Neuronal stem cell (in vitro differentiated cells): Measurements from ENCODE around the gene GPR139. TPM values are rescaled to one million over a fixed set of nuclear protein-coding genes. Genes with fewer than 3 reads are reported as not detected.

Experiments used
- DNase-seq: peaks from one replicate; pipeline ENCODE4 v3.0.0-alpha.2; 2013; ENCODE audit warnings: low spot score
- H2AFZ ChIP-seq: one replicate; pipeline ENCODE4 v1.6.1; 2013; ENCODE audit warnings: mild to moderate bottlenecking, low read length, inconsistent platforms
- H2AK5ac ChIP-seq: 2 replicates; pipeline ENCODE4 v1.6.1; 2013; ENCODE audit warnings: low read depth, mild to moderate bottlenecking, inconsistent platforms, low read length, moderate library complexity, mixed read lengths
- H2BK120ac ChIP-seq: 2 replicates; pipeline ENCODE4 v1.6.1; 2013; ENCODE audit warnings: low read depth, mild to moderate bottlenecking, inconsistent platforms, low read length, moderate library complexity, mixed read lengths
- H2BK12ac ChIP-seq: one replicate; pipeline ENCODE4 v1.6.1; 2013; ENCODE audit warnings: low read length, inconsistent platforms
- H2BK15ac ChIP-seq: 2 replicates; pipeline ENCODE4 v1.6.1; 2013; ENCODE audit warnings: mild to moderate bottlenecking, low read length, inconsistent platforms, mixed read lengths
- H2BK5ac ChIP-seq: one replicate; pipeline ENCODE4 v1.6.1; 2013; ENCODE audit warnings: inconsistent platforms, mild to moderate bottlenecking, low read length, moderate library complexity
- H3K14ac ChIP-seq: one replicate; pipeline ENCODE4 v1.6.1; 2013; ENCODE audit warnings: low read length, inconsistent platforms
- H3K18ac ChIP-seq: 2 replicates; pipeline ENCODE4 v1.6.1; 2013; ENCODE audit warnings: low read length, inconsistent platforms
- H3K23ac ChIP-seq: 2 replicates; pipeline ENCODE4 v1.6.1; 2013; ENCODE audit warnings: low read depth, mild to moderate bottlenecking, mixed read lengths, low read length, inconsistent platforms; ENCODE audit not compliant: poor library complexity
- H3K27ac ChIP-seq: replicated peaks from 3 replicates; pipeline ENCODE4 v1.5.1; 2013; ENCODE audit warnings: low read length, inconsistent platforms
- H3K27me3 ChIP-seq, 3 experiments: 2 replicates each; pipeline ENCODE4 v1.6.1; 2013; ENCODE audit warnings: low read length in 3 of 3, mild to moderate bottlenecking in 2 of 3, inconsistent platforms in 1 of 3, low read depth in 1 of 3, mixed read lengths in 1 of 3, moderate library complexity in 1 of 3; ENCODE audit not compliant: control insufficient read depth in 3 of 3, insufficient read depth in 3 of 3
- H3K36me3 ChIP-seq, 2 donors: replicated peaks in 1 of 2; 2 replicates each; pipeline ENCODE4 v1.6.1; 2013; ENCODE audit warnings: low read length in 2 of 2; ENCODE audit not compliant: control insufficient read depth in 2 of 2, insufficient read depth in 2 of 2
- H3K4ac ChIP-seq: 2 replicates; pipeline ENCODE4 v1.6.1; 2013; ENCODE audit warnings: inconsistent platforms, mild to moderate bottlenecking, low read length, moderate library complexity
- H3K4me1 ChIP-seq, 2 donors: 1 replicate in 1 of 2; 2 replicates in 1 of 2; pipeline ENCODE4 v1.6.1; 2013; ENCODE audit warnings: low read length in 2 of 2, low read depth in 1 of 2; ENCODE audit not compliant: control insufficient read depth in 2 of 2, insufficient read depth in 1 of 2
- H3K4me2 ChIP-seq: one replicate; pipeline ENCODE4 v1.6.1; 2013; ENCODE audit warnings: mild to moderate bottlenecking, low read length, inconsistent platforms; ENCODE audit not compliant: insufficient read depth, poor library complexity, severe bottlenecking
- H3K4me3 ChIP-seq, 2 donors: 2 replicates each; pipeline ENCODE4 v1.5.1; 2013; ENCODE audit warnings: low read length in 2 of 2, mild to moderate bottlenecking in 2 of 2, inconsistent platforms in 1 of 2, moderate library complexity in 1 of 2
- H3K79me1 ChIP-seq: one replicate; pipeline ENCODE4 v1.6.1; 2013; ENCODE audit warnings: low read depth, mild to moderate bottlenecking, inconsistent platforms, low read length, moderate library complexity
- H3K9ac ChIP-seq: one replicate; pipeline ENCODE4 v1.6.1; 2013; ENCODE audit warnings: mild to moderate bottlenecking, low read depth, low read length, inconsistent platforms; ENCODE audit not compliant: poor library complexity
- H3K9me3 ChIP-seq, 2 donors: replicated peaks in 1 of 2; 2 replicates each; pipeline versions ENCODE3 to v1.6.1; 2013; ENCODE audit warnings: low read length in 2 of 2, mild to moderate bottlenecking in 2 of 2, inconsistent platforms in 1 of 2, low read depth in 1 of 2, mixed read lengths in 1 of 2, moderate library complexity in 1 of 2; ENCODE audit not compliant: control insufficient read depth in 2 of 2, insufficient read depth in 1 of 2
- H4K8ac ChIP-seq: one replicate; pipeline ENCODE4 v1.6.1; 2013; ENCODE audit warnings: low read depth, mild to moderate bottlenecking, inconsistent platforms, low read length, moderate library complexity
- H4K91ac ChIP-seq: one replicate; pipeline ENCODE4 v1.6.1; 2013; ENCODE audit warnings: low read length, low read depth, mild to moderate bottlenecking, inconsistent platforms; ENCODE audit not compliant: poor library complexity
- WGBS, 2 donors: extraction: QIAGEN DNeasy Blood & Tissue Kit; methylation state at CpG; one replicate each; pipeline ENCODE4 v1.1.7; 2013; ENCODE audit warnings: missing lambda C conversion rate in 2 of 2, mixed read lengths in 1 of 2; ENCODE audit not compliant: insufficient read length in 2 of 2, insufficient replicate concordance in 1 of 2; ENCODE audit errors: extremely low coverage in 2 of 2; 5-methylcytosine and 5-hydroxymethylcytosine counted together
- polyA plus RNA-seq, 2 experiments: library from polyadenylated mRNA; stranded (reverse); fragments of 200-250 nt; gene quantifications; one replicate each; pipeline ENCODE4 v1.2.3, GENCODE V29; 2013

Gene GPR139
- 0.20 TPM for polyA plus RNA-seq (2013, experiment 1 of 2)
- polyA plus RNA-seq (2013, experiment 2 of 2): 0.28 TPM

- H3K4ac ChIP-seq: no peak within 1 kb of the TSS
- peak within 1 kb of the TSS; percentile 16 for H2BK120ac ChIP-seq
- no peaks in the 10 kb centered on the region for H3K79me1 ChIP-seq
- H2AFZ ChIP-seq: peak within 1 kb of the TSS; percentile 57
- no peak within 1 kb of the TSS for H2BK5ac ChIP-seq
- peaks cover 5 to 61% (median 38%) of the 10 kb centered on the region in 3 experiments for H3K27me3 ChIP-seq
- peak within 1 kb of the TSS; percentile 78 for H3K9ac ChIP-seq
- no peak within 1 kb of the TSS for H2BK15ac ChIP-seq
- no peak within 1 kb of the TSS for H3K27ac ChIP-seq
- no peak within 1 kb of the TSS for H4K8ac ChIP-seq
- DNase-seq: peak; percentile 49
- H3K4me3 ChIP-seq: peak within 1 kb of the TSS in 1 of 2 donors; percentile 82
- H3K18ac ChIP-seq: peak within 1 kb of the TSS; percentile 90
- peak within 1 kb of the TSS; percentile 38 for H3K23ac ChIP-seq
- peak within 1 kb of the TSS; percentile 64 for H3K14ac ChIP-seq
- no peak within 1 kb of the TSS for H2BK12ac ChIP-seq
- peak within 1 kb of the TSS; percentile 67 for H2AK5ac ChIP-seq
- H4K91ac ChIP-seq: no peak within 1 kb of the TSS
- H3K4me2 ChIP-seq: peak within 1 kb of the TSS; percentile 97
- H3K9me3 ChIP-seq: no peaks in the 10 kb centered on the region
- no peaks in the 10 kb centered on the region for H3K36me3 ChIP-seq
- WGBS, 2 donors: no CpG with 5 or more reads among the region's 76 CpGs
- peaks cover 0 to 11% of the 10 kb centered on the region in 2 donors for H3K4me1 ChIP-seq
Measured at GRCh38 chr16:20073203-20074098, at the start of gene GPR139. TSS of gene GPR139 (minus strand) at chr16:20073890. CDS start at chr16:20073616, 274 bp downstream.

DNA sequence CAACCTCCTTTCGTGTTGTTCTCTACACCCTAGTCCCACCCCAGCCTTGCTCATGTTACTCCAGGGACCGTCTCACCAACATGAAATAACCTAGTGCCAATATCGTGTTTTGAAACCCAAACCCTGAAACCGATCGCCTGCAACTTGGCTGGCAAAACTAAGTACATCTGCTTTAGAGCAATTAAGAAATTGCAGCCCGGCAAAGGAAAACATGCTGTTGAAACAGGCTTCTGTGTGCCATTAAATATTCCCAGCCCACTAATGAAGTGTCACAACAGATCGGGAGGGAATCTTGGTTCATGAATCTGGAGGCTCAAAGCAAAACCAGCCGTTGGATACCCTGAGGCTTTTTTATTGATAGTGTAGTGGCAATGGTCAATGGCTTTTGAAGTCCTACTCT lies 48.3 kb upstream of the GPR139 start:
- Histone ChIP-seq H3K23ac (no peak overlapping the region), H3K36me3 (no peaks in the 10 kb centered on the region), H3K27me3 (no peaks in the 10 kb centered on the region), H2BK120ac (no peak overlapping the region), H3K27ac (no peak overlapping the region), H3K4me1 (no peaks in the 10 kb centered on the region), H3K9me3 (no peaks in the 10 kb centered on the region), H3K4me2 (no peak overlapping the region), H3K14ac (no peak overlapping the region), H2BK15ac (no peak overlapping the region), H3K4ac (no peak overlapping the region), H2BK12ac (no peak overlapping the region), H2BK5ac (no peak overlapping the region), H3K18ac (no peak overlapping the region), H4K91ac (no peak overlapping the region), H2AFZ (no peak overlapping the region), H3K4me3 (no peak overlapping the region), H4K8ac (no peak overlapping the region), H2AK5ac (no peak overlapping the region), H3K9ac (no peak overlapping the region), H3K79me1 (no peaks in the 10 kb centered on the region)
- WGBS, 2 donors: no CpG with 5 or more reads among the region's 8 CpGs
- DNase-seq: no peak

DNA sequence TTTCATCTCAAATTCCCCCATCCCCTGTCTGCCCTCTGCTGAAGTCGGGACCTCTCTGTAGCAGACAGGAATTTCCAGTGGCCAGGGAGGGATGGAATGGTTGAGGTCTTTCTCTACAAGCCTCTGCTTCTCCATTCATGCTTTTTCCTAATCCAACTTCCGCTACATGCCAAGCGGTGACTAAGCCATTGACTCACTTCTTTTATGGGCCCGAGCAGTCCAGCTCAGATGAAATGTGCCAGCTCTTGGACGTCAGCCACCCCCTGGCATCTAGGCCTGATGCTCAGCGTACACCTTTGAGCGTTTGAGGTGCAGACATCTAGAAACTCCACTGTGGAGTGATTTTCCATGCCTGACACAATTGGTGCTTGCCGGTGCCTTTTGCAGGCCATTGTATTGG lies 40.7 kb upstream of the GPR139 start:
- no peaks in the 10 kb centered on the region for H3K27me3 ChIP-seq
- no peaks in the 10 kb centered on the region for H3K4me1 ChIP-seq
- WGBS, 2 donors: no CpG with 5 or more reads among the region's 8 CpGs
- no peak overlapping the region for H4K8ac ChIP-seq
- no peaks in the 10 kb centered on the region for H3K79me1 ChIP-seq
- no peak overlapping the region for H3K23ac ChIP-seq
- no peak overlapping the region for H3K9ac ChIP-seq
- no peak overlapping the region for H4K91ac ChIP-seq
- no peaks in the 10 kb centered on the region for H3K36me3 ChIP-seq
- H3K14ac ChIP-seq: no peak overlapping the region
- no peaks in the 10 kb centered on the region for H3K9me3 ChIP-seq
- DNase-seq: no peak
- H2BK12ac ChIP-seq: no peak overlapping the region
- H3K4me3 ChIP-seq: no peak overlapping the region
- no peak overlapping the region for H3K4me2 ChIP-seq
- no peak overlapping the region for H3K27ac ChIP-seq
- H2BK5ac ChIP-seq: no peak overlapping the region
- H2AFZ ChIP-seq: no peak overlapping the region
- no peak overlapping the region for H3K4ac ChIP-seq
- H2BK120ac ChIP-seq: no peak overlapping the region
- no peak overlapping the region for H3K18ac ChIP-seq
- no peak overlapping the region for H2BK15ac ChIP-seq
- no peak overlapping the region for H2AK5ac ChIP-seq

DNA sequence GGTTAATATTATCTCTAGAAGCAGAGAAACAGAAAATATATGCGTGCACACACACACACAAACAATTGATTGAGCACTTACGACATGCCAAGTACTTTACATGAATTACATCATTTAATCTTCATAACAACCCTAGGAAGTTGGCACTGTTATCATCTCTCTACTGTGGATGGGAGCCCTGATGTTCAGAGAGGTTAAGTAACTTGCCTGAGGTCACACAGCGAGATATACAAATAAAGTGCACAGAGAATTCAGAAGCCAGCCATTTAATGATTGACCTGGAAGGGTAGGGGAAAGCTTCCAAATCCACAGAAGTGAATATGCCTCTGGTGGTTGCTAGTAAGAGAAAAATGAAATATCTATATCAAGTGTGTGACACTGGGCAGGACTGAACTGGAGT lies 37.5 kb upstream of the GPR139 start:
- Histone ChIP-seq H3K4me2 (no peak overlapping the region), H3K14ac (no peak overlapping the region), H3K27me3 (no peaks in the 10 kb centered on the region), H2BK15ac (no peak overlapping the region), H3K23ac (no peak overlapping the region), H3K36me3 (no peaks in the 10 kb centered on the region), H4K8ac (no peak overlapping the region), H3K9ac (no peak overlapping the region), H3K4ac (no peak overlapping the region), H2BK5ac (no peak overlapping the region), H2BK12ac (no peak overlapping the region), H3K4me3 (no peak overlapping the region), H3K18ac (no peak overlapping the region), H4K91ac (no peak overlapping the region), H3K9me3 (no peaks in the 10 kb centered on the region), H2AFZ (no peak overlapping the region), H3K4me1 (no peaks in the 10 kb centered on the region), H2AK5ac (no peak overlapping the region), H3K79me1 (no peaks in the 10 kb centered on the region), H2BK120ac (no peak overlapping the region), H3K27ac (no peak overlapping the region)
- no CpG with 5 or more reads among the region's 3 CpGs for WGBS, 2 donors
- no peak for DNase-seq
